Right ventricle myocardium superior (tissue), 1 donor: ENCODE data around the gene FAXC. TPM values are rescaled to one million over a fixed set of nuclear protein-coding genes. Genes with fewer than 3 reads are reported as not detected.

Experiments
- ATAC-seq: fragments of 200-7000 bp; cut with Tn5 transposase; one replicate; pipeline ENCODE4 v1.9.1; 2020; ENCODE audit warnings: mild to moderate bottlenecking; ENCODE audit not compliant: poor library complexity
- DNase-seq: peaks from one replicate; pipeline ENCODE4 v3.0.0-alpha.2; 2020
- intact Hi-C: fragments of 100-400 bp; cut with DNase I; formaldehyde crosslinking; loops from one replicate; pipeline ENCODE4 v1.11.2; 2022
- total RNA-seq: library from RNA; stranded (reverse); fragmentation: NEBNext Ultra II Directional; extraction: Animal tissue kit (Norgen Biotek cat#: 25700); gene quantifications from one replicate; pipeline ENCODE4 v1.2.1, GENCODE V29; 2021
- donor health status: DM: no; HTN: yes; CAD: no; lungs with severe emphysema.

The FAXC gene
- total RNA-seq, 1 donor from 2014 or later, result not detected

DNA sequence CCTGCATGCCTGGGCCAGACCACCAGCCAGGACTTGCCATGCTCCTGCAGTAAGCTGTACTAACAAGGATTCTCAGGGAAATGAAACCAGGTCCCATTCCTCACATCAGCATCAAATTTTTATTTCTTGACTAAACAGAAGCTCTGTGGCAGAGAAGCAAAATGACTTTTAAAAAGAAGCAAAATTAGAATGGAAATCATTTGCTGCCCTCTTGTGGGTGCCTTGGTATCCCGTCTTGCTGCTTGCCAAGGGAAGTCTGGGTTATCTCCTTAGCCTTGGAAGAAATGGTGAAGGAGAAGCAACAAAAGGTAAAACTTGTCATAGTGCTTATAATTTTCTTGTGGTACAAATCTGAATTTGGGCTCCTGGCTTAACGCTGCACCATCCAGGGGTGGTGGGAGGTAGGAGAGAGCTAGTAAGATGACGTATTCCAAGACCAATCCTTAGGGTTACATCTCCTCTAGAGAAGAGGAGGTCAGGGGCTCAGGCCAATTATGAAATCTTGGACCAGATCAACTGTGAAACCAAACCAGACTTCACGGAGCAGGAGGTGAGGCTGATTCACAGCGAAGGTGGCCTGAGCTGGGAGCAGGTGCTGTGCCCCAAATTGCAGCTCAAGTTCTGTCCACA lies 107.5 kb downstream of the FAXC start:
- no peak for ATAC-seq
- DNase-seq, result no peak
- intact Hi-C loops, result no loop called here

DNA sequence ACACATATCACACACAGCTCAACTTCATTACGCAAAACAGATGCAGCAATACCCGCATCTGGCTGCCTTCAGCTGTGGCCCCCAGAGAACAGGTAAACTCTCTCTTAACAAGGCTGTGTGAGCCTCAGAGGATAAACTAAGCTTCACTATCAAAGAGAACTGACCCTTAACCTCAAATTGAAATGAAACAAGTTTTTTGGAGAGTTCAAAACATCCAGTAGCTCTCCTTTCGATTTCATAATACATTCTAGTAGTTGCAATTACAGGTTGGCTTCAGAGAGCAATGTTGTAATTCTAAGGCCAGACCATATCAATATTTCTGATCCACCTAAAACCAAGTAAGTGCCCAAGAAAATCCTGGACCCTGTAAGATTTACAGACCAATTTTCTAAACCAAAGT lies 113.5 kb downstream of the FAXC start:
- intact Hi-C loops, result no loop called here
- ATAC-seq, result no peak

GRCh38 chr6:99233219-99233618 lies 116.3 kb downstream of the FAXC start:
- intact Hi-C loops, result no loop called here
- DNase-seq (no peak), ATAC-seq (no peak)

More for the DNA sequence above, 113.5 kb downstream of the FAXC start:
- no peak for DNase-seq

GRCh38 chr6:99232056-99232455 lies 117.4 kb downstream of the FAXC start:
- no peak for ATAC-seq
- intact Hi-C loops, result no loop called here
- no peak for DNase-seq

GRCh38 chr6:99225172-99225571 lies 124.3 kb downstream of the FAXC start:
- intact Hi-C loops, result no loop called here
- ATAC-seq, result no peak
- no peak for DNase-seq

Other genes starting within 250 kb of the FAXC start
- 39.7 TPM for gene COQ3, start 44.5 kb upstream of the FAXC start, total RNA-seq
- 48.5 TPM for gene PNISR, start 75.6 kb upstream of the FAXC start, total RNA-seq
- gene USP45, start 165.7 kb upstream of the FAXC start, total RNA-seq, result 11.3 TPM
- 19.3 TPM for gene CCNC, start 219.0 kb upstream of the FAXC start, total RNA-seq